ENCODE results near the gene SLIT3. TPM values are rescaled to one million over a fixed set of nuclear protein-coding genes. Genes with fewer than 3 reads are reported as not detected.
"Not testable (repeated sequence)": the region's sequence is repeated elsewhere in the genome, so short reads cannot be mapped to it uniquely, and the experiment has no call there.

SLIT3 gene
- total and polyA plus RNA-seq, 4 donors, result 4.6 to 48.5 (median 19.8) TPM

GRCh38 chr5:169112016-169112415 is 188.9 kb downstream of the SLIT3 start:
- TF ChIP-seq CTCF (IDR thresholded peaks at IDR 0.05; ENCODE audit: control extremely low read depth, extremely low read depth), result no peak
- Histone ChIP-seq H3K4me1 (ENCODE audit: control insufficient read depth in 5 of 5, insufficient read depth in 5 of 5, low read length in 5 of 5) (no peaks in the 10 kb centered on the region), H3K9ac (ENCODE audit: insufficient read depth in 1 of 2, low read length in 2 of 2) (no peak overlapping the region), H3K36me3 (ENCODE audit: control insufficient read depth in 4 of 4, insufficient read depth in 4 of 4, low read length in 4 of 4) (peaks cover 0 to 3% (median 0%) of the 10 kb centered on the region in 4 donors), H3K4me3 (no peak overlapping the region), H3K27ac (ENCODE audit: low read depth in 1 of 2, low read length in 1 of 2) (no peak overlapping the region), H3K9me3 (ENCODE audit: control insufficient read depth in 4 of 4, insufficient read depth in 3 of 4, low read length in 3 of 4) (peaks cover 0 to 7% (median under 1%) of the 10 kb centered on the region in 4 donors), H3K27me3 (ENCODE audit: control insufficient read depth in 3 of 3, insufficient read depth in 3 of 3, low read length in 2 of 3) (no peaks in the 10 kb centered on the region)
- DNase-seq (no peak), ATAC-seq (ENCODE audit: insufficient read depth, low FRiP score) (no peak)
- WGBS, 2 donors, result 81 to 89% methylated on average over 5 of the region's 5 CpGs

- Histone ChIP-seq H3K9me3 (ENCODE audit: control insufficient read depth in 4 of 4, insufficient read depth in 3 of 4, low read length in 3 of 4) (peaks cover 0 to 7% (median under 1%) of the 10 kb centered on the region in 4 donors), H3K4me1 (ENCODE audit: control insufficient read depth in 5 of 5, insufficient read depth in 5 of 5, low read length in 5 of 5) (no peaks in the 10 kb centered on the region), H3K27me3 (ENCODE audit: control insufficient read depth in 3 of 3, insufficient read depth in 3 of 3, low read length in 2 of 3) (no peaks in the 10 kb centered on the region), H3K36me3 (ENCODE audit: control insufficient read depth in 4 of 4, insufficient read depth in 4 of 4, low read length in 4 of 4) (peaks cover 0 to 1% (median 0%) of the 10 kb centered on the region in 4 donors), H3K27ac (ENCODE audit: low read depth in 1 of 2, low read length in 1 of 2) (no peak overlapping the region), H3K9ac (ENCODE audit: insufficient read depth in 1 of 2, low read length in 2 of 2) (no peak overlapping the region), H3K4me3 (no peak overlapping the region)
- TF ChIP-seq CTCF (IDR thresholded peaks at IDR 0.05; ENCODE audit: control extremely low read depth, extremely low read depth), result no peak
- 57 to 73% methylated on average over 10 of the region's 10 CpGs for WGBS, 2 donors
- ATAC-seq (ENCODE audit: insufficient read depth, low FRiP score), result no peak
- DNase-seq, result no peak
These were observed 193.8 kb downstream of the SLIT3 start for GRCh38 chr5:169106911-169107706.

GRCh38 chr5:169105582-169105981 is 195.4 kb downstream of the SLIT3 start:
- ATAC-seq (ENCODE audit: insufficient read depth, low FRiP score); H3K9me3 ChIP-seq (ENCODE audit: control insufficient read depth in 4 of 4, insufficient read depth in 3 of 4, low read length in 3 of 4); H3K9ac ChIP-seq (ENCODE audit: insufficient read depth in 1 of 2, low read length in 2 of 2); H3K4me1 ChIP-seq (ENCODE audit: control insufficient read depth in 5 of 5, insufficient read depth in 5 of 5, low read length in 5 of 5); H3K4me3 ChIP-seq; H3K36me3 ChIP-seq (ENCODE audit: control insufficient read depth in 4 of 4, insufficient read depth in 4 of 4, low read length in 4 of 4); H3K27ac ChIP-seq (ENCODE audit: low read depth in 1 of 2, low read length in 1 of 2); DNase-seq; H3K27me3 ChIP-seq (ENCODE audit: control insufficient read depth in 3 of 3, insufficient read depth in 3 of 3, low read length in 2 of 3): not testable (repeated sequence)
- 84% methylated on average over 2 of the region's 2 CpGs for WGBS, 2 donors

- TF ChIP-seq CTCF (IDR thresholded peaks at IDR 0.05; ENCODE audit: control extremely low read depth, extremely low read depth), result no peak
- H3K27ac ChIP-seq (ENCODE audit: low read depth in 1 of 2, low read length in 1 of 2), result no peak overlapping the region
- no peak overlapping the region for H3K4me3 ChIP-seq
- DNase-seq, result no peak
- no peak for ATAC-seq (ENCODE audit: insufficient read depth, low FRiP score)
- H3K27me3 ChIP-seq (ENCODE audit: control insufficient read depth in 3 of 3, insufficient read depth in 3 of 3, low read length in 2 of 3), result no peaks in the 10 kb centered on the region
- H3K9me3 ChIP-seq (ENCODE audit: control insufficient read depth in 4 of 4, insufficient read depth in 3 of 4, low read length in 3 of 4), result peaks cover 0 to 4% (median under 1%) of the 10 kb centered on the region in 4 donors
- no peaks in the 10 kb centered on the region for H3K4me1 ChIP-seq (ENCODE audit: control insufficient read depth in 5 of 5, insufficient read depth in 5 of 5, low read length in 5 of 5)
- H3K36me3 ChIP-seq (ENCODE audit: control insufficient read depth in 4 of 4, insufficient read depth in 4 of 4, low read length in 4 of 4), result no peaks in the 10 kb centered on the region
- no peak overlapping the region for H3K9ac ChIP-seq (ENCODE audit: insufficient read depth in 1 of 2, low read length in 2 of 2)
- 83 to 87% methylated on average over 15 of the region's 15 CpGs for WGBS, 2 donors
These were observed 195.9 kb downstream of the SLIT3 start for GRCh38 chr5:169104937-169105494.
